ENCODE data around the gene HECW1. TPM values are rescaled to one million over a fixed set of nuclear protein-coding genes. Genes with fewer than 3 reads are reported as not detected.

HECW1 gene
- total and polyA plus RNA-seq, 5 donors from 2014 or later: 0.11 to 0.68 (median 0.34) TPM; not detected in 1

GRCh38 chr7:43175570-43176200 lies 63.2 kb downstream of the HECW1 start:
- no peak for ATAC-seq (ENCODE audit: low read depth in 2 of 2)
- H3K27me3 Mint-ChIP-seq: peaks cover 17% of the 10 kb centered on the region
- no peaks in the 10 kb centered on the region for H3K4me1 Mint-ChIP-seq
- H3K27me3 ChIP-seq (ENCODE audit: control insufficient read depth, insufficient read depth, low read length): no peaks in the 10 kb centered on the region
- H3K4me1 ChIP-seq (ENCODE audit: control insufficient read depth, insufficient read depth, low read length, poor library complexity, severe bottlenecking): no peaks in the 10 kb centered on the region
- DNase-seq: no peak
- peaks cover 0 to 2% (median 0%) of the 10 kb centered on the region in 7 donors for H3K9me3 Mint-ChIP-seq
- H3K27ac Mint-ChIP-seq: no peak overlapping the region
- no peak overlapping the region for H3K27ac ChIP-seq (ENCODE audit: insufficient read depth, low read length, poor library complexity, severe bottlenecking)
- H3K4me3 Mint-ChIP-seq: no peak overlapping the region
- no peak overlapping the region for H3K4me3 ChIP-seq (ENCODE audit: low read depth, low read length)
- no peaks in the 10 kb centered on the region for H3K9me3 ChIP-seq (ENCODE audit: control insufficient read depth in 2 of 2, low read length in 2 of 2)
- no peaks in the 10 kb centered on the region for H3K36me3 ChIP-seq (ENCODE audit: control insufficient read depth, insufficient read depth, low read length)
- no peaks in the 10 kb centered on the region for H3K36me3 Mint-ChIP-seq

DNA sequence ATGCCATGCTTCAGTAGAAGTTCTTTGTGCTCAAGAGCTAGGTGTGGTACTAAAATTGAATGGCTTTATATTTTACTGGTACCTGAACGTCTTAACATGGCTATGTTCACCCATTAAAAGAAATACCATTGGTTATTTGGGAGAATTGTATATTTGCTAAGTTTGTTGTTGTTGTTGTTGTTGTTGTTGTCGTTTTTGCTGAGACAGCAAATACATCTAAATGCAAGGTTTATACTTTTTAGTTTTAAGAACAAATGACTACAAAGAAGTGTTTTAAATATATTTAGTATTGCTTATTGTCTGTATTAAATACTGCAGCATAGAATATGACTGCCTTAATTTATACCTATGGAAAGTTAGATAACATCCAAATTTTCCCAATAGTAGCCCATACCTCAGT lies 66.9 kb downstream of the HECW1 start:
- no peaks in the 10 kb centered on the region for H3K9me3 ChIP-seq (ENCODE audit: control insufficient read depth in 2 of 2, low read length in 2 of 2)
- peaks cover 25% of the 10 kb centered on the region for H3K27me3 Mint-ChIP-seq
- no peak for DNase-seq
- no peak overlapping the region for H3K27ac ChIP-seq (ENCODE audit: insufficient read depth, low read length, poor library complexity, severe bottlenecking)
- no peaks in the 10 kb centered on the region for H3K27me3 ChIP-seq (ENCODE audit: control insufficient read depth, insufficient read depth, low read length)
- no peaks in the 10 kb centered on the region for H3K4me1 Mint-ChIP-seq
- H3K4me3 Mint-ChIP-seq: no peak overlapping the region
- H3K4me3 ChIP-seq (ENCODE audit: low read depth, low read length): no peak overlapping the region
- no peaks in the 10 kb centered on the region for H3K36me3 Mint-ChIP-seq
- H3K36me3 ChIP-seq (ENCODE audit: control insufficient read depth, insufficient read depth, low read length): no peaks in the 10 kb centered on the region
- peaks cover 0 to 5% (median 0%) of the 10 kb centered on the region in 7 donors for H3K9me3 Mint-ChIP-seq
- no peak for ATAC-seq (ENCODE audit: low read depth in 2 of 2)
- no peaks in the 10 kb centered on the region for H3K4me1 ChIP-seq (ENCODE audit: control insufficient read depth, insufficient read depth, low read length, poor library complexity, severe bottlenecking)
- H3K27ac Mint-ChIP-seq: no peak overlapping the region

DNA sequence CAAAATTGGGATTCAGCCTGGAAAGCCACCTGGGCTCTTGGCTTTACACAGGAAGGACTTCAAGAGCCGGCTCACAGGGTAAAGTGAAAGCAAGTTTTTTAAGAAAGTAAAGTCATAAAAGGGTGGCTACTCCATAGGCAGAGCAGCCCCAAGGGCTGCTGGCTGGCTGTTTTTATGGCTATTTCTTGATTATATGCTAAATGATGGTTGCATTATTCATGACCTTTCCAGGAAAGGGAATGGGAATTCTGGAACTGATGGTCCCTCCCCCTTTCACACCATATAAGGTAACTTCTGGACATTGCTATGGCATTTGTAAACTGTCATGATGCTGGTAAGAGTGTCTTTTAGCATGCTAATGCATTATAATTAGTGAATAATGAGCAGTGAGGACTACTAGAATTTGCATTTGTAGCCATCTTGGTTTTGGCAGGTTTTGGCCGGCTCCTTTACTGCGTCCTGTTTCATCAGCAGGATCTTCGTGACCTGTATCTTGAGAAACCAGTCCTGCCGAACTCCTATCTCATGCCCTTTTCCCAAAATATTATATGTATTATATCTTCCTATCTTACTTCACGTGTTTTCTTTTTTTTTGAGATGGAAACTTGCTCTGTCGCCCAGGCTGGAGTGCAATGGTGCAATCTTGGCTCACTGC lies 80.5 kb downstream of the HECW1 start:
- H3K9me3 Mint-ChIP-seq: peaks cover 0 to 3% (median 0%) of the 10 kb centered on the region in 7 donors
- no peak overlapping the region for H3K27ac ChIP-seq (ENCODE audit: insufficient read depth, low read length, poor library complexity, severe bottlenecking)
- no peak overlapping the region for H3K27ac Mint-ChIP-seq
- H3K36me3 Mint-ChIP-seq: no peaks in the 10 kb centered on the region
- H3K4me3 Mint-ChIP-seq: no peak overlapping the region
- peaks cover 5% of the 10 kb centered on the region for H3K27me3 ChIP-seq (ENCODE audit: control insufficient read depth, insufficient read depth, low read length)
- H3K36me3 ChIP-seq (ENCODE audit: control insufficient read depth, insufficient read depth, low read length): no peaks in the 10 kb centered on the region
- H3K27me3 Mint-ChIP-seq: peaks cover 29% of the 10 kb centered on the region
- H3K9me3 ChIP-seq (ENCODE audit: control insufficient read depth in 2 of 2, low read length in 2 of 2): no peaks in the 10 kb centered on the region
- DNase-seq: no peak
- H3K4me3 ChIP-seq (ENCODE audit: low read depth, low read length): no peak overlapping the region
- no peaks in the 10 kb centered on the region for H3K4me1 ChIP-seq (ENCODE audit: control insufficient read depth, insufficient read depth, low read length, poor library complexity, severe bottlenecking)
- no peak for ATAC-seq (ENCODE audit: low read depth in 2 of 2)
- no peaks in the 10 kb centered on the region for H3K4me1 Mint-ChIP-seq

GRCh38 chr7:43193893-43194292 lies 81.4 kb downstream of the HECW1 start:
- Mint-ChIP-seq H3K4me1 (no peaks in the 10 kb centered on the region), H3K27me3 (peaks cover 29% of the 10 kb centered on the region), H3K4me3 (no peak overlapping the region), H3K27ac (no peak overlapping the region), H3K36me3 (no peaks in the 10 kb centered on the region), H3K9me3 (no peaks in the 10 kb centered on the region)
- ATAC-seq (ENCODE audit: low read depth in 2 of 2) (no peak), DNase-seq (no peak)
- H3K4me3 ChIP-seq (ENCODE audit: low read depth, low read length): no peak overlapping the region
- H3K36me3 ChIP-seq (ENCODE audit: control insufficient read depth, insufficient read depth, low read length): no peaks in the 10 kb centered on the region
- no peak overlapping the region for H3K27ac ChIP-seq (ENCODE audit: insufficient read depth, low read length, poor library complexity, severe bottlenecking)
- H3K4me1 ChIP-seq (ENCODE audit: control insufficient read depth, insufficient read depth, low read length, poor library complexity, severe bottlenecking): no peaks in the 10 kb centered on the region
- H3K27me3 ChIP-seq (ENCODE audit: control insufficient read depth, insufficient read depth, low read length): peaks cover 5% of the 10 kb centered on the region
- no peaks in the 10 kb centered on the region for H3K9me3 ChIP-seq (ENCODE audit: control insufficient read depth in 2 of 2, low read length in 2 of 2)

DNA sequence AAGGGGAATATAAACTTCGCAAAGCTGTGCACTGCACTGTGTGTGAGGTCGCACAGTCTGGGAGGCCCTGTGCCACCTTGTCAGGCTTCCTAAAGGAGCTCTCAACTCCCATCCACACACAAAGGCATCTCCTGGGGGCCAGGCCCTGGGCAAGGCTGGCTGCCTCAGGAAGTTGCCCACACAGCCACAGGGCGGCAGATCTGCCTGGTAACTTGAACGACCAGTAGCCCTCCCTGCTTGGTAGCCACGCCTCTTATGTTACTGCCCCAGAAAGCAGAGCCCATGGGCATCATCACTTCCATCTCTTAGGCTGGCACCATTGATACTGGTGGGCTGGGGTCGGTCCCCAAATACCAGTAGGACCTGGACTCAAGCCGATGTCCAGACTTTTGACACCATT lies 82.8 kb downstream of the HECW1 start:
- H3K4me1 ChIP-seq (ENCODE audit: control insufficient read depth, insufficient read depth, low read length, poor library complexity, severe bottlenecking): no peaks in the 10 kb centered on the region
- Mint-ChIP-seq H3K4me1 (no peaks in the 10 kb centered on the region), H3K9me3 (no peaks in the 10 kb centered on the region), H3K27me3 (peaks cover 23% of the 10 kb centered on the region), H3K27ac (no peak overlapping the region), H3K4me3 (no peak overlapping the region), H3K36me3 (no peaks in the 10 kb centered on the region)
- DNase-seq: no peak
- H3K27me3 ChIP-seq (ENCODE audit: control insufficient read depth, insufficient read depth, low read length): peaks cover 5% of the 10 kb centered on the region
- H3K36me3 ChIP-seq (ENCODE audit: control insufficient read depth, insufficient read depth, low read length): no peaks in the 10 kb centered on the region
- no peaks in the 10 kb centered on the region for H3K9me3 ChIP-seq (ENCODE audit: control insufficient read depth in 2 of 2, low read length in 2 of 2)
- no peak overlapping the region for H3K4me3 ChIP-seq (ENCODE audit: low read depth, low read length)
- no peak for ATAC-seq (ENCODE audit: low read depth in 2 of 2)
- no peak overlapping the region for H3K27ac ChIP-seq (ENCODE audit: insufficient read depth, low read length, poor library complexity, severe bottlenecking)

DNA sequence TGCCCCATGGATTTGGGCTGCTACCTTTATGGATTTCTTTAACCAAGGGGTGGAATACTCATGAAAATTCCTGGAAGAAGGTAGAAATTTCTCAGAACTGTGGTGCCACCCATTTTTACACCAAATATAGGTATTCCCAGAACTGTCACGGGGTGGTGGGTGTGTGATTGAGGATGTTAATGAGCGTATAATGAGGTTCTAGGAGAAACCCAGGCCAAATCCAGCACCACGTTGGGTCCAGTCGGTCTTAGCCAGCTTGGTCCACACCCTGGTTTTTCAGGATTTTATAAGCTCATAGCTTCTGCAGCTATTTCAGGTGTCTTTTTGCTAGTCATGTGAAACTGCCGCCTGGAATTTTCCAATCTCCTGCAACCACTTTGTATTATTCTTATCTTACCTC lies 83.3 kb downstream of the HECW1 start:
- no peak overlapping the region for H3K4me3 ChIP-seq (ENCODE audit: low read depth, low read length)
- H3K27ac ChIP-seq (ENCODE audit: insufficient read depth, low read length, poor library complexity, severe bottlenecking): no peak overlapping the region
- no peaks in the 10 kb centered on the region for H3K4me1 Mint-ChIP-seq
- no peaks in the 10 kb centered on the region for H3K36me3 ChIP-seq (ENCODE audit: control insufficient read depth, insufficient read depth, low read length)
- H3K36me3 Mint-ChIP-seq: no peaks in the 10 kb centered on the region
- H3K27me3 ChIP-seq (ENCODE audit: control insufficient read depth, insufficient read depth, low read length): peaks cover 5% of the 10 kb centered on the region
- no peak overlapping the region for H3K4me3 Mint-ChIP-seq
- no peak for DNase-seq
- no peak overlapping the region for H3K27ac Mint-ChIP-seq
- H3K9me3 Mint-ChIP-seq: no peaks in the 10 kb centered on the region
- H3K9me3 ChIP-seq (ENCODE audit: control insufficient read depth in 2 of 2, low read length in 2 of 2): no peaks in the 10 kb centered on the region
- H3K27me3 Mint-ChIP-seq: peaks cover 21% of the 10 kb centered on the region
- no peaks in the 10 kb centered on the region for H3K4me1 ChIP-seq (ENCODE audit: control insufficient read depth, insufficient read depth, low read length, poor library complexity, severe bottlenecking)
- ATAC-seq (ENCODE audit: low read depth in 2 of 2): no peak

DNA sequence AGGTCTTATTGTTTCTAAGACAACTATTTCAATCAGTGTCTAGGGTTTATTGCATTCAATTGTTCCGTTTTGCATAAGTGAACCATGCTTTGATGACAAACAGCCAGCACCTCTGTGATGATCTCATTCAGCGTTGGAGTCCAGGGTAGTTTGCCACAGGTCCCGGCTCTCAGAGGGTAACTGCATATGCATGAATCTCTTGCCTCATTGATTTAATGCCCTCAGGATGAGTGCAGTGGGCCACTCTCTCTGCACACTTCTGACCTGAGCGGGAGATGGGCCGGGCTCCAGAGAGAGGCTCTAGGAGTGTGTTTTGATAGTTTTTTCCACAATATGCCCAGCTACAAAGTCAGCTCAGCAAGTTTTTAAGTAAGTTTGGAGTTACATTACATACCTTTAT lies 83.9 kb downstream of the HECW1 start:
- no peak overlapping the region for H3K27ac ChIP-seq (ENCODE audit: insufficient read depth, low read length, poor library complexity, severe bottlenecking)
- DNase-seq (no peak), ATAC-seq (ENCODE audit: low read depth in 2 of 2) (no peak)
- H3K36me3 ChIP-seq (ENCODE audit: control insufficient read depth, insufficient read depth, low read length): no peaks in the 10 kb centered on the region
- H3K27me3 ChIP-seq (ENCODE audit: control insufficient read depth, insufficient read depth, low read length): peaks cover under 1% of the 10 kb centered on the region
- Mint-ChIP-seq H3K4me1 (no peaks in the 10 kb centered on the region), H3K27me3 (peaks cover 21% of the 10 kb centered on the region), H3K4me3 (no peak overlapping the region), H3K9me3 (no peaks in the 10 kb centered on the region), H3K27ac (no peak overlapping the region), H3K36me3 (no peaks in the 10 kb centered on the region)
- H3K4me3 ChIP-seq (ENCODE audit: low read depth, low read length): no peak overlapping the region
- no peaks in the 10 kb centered on the region for H3K4me1 ChIP-seq (ENCODE audit: control insufficient read depth, insufficient read depth, low read length, poor library complexity, severe bottlenecking)
- no peaks in the 10 kb centered on the region for H3K9me3 ChIP-seq (ENCODE audit: control insufficient read depth in 2 of 2, low read length in 2 of 2)

GRCh38 chr7:43198016-43198415 lies 85.6 kb downstream of the HECW1 start:
- no peaks in the 10 kb centered on the region for H3K9me3 ChIP-seq (ENCODE audit: control insufficient read depth in 2 of 2, low read length in 2 of 2)
- Mint-ChIP-seq H3K27ac (no peak overlapping the region), H3K27me3 (peaks cover 16% of the 10 kb centered on the region), H3K4me3 (no peak overlapping the region), H3K9me3 (no peaks in the 10 kb centered on the region), H3K4me1 (no peaks in the 10 kb centered on the region), H3K36me3 (no peaks in the 10 kb centered on the region)
- H3K27me3 ChIP-seq (ENCODE audit: control insufficient read depth, insufficient read depth, low read length): no peaks in the 10 kb centered on the region
- H3K4me1 ChIP-seq (ENCODE audit: control insufficient read depth, insufficient read depth, low read length, poor library complexity, severe bottlenecking): no peaks in the 10 kb centered on the region
- no peaks in the 10 kb centered on the region for H3K36me3 ChIP-seq (ENCODE audit: control insufficient read depth, insufficient read depth, low read length)
- H3K27ac ChIP-seq (ENCODE audit: insufficient read depth, low read length, poor library complexity, severe bottlenecking): no peak overlapping the region
- no peak for DNase-seq
- H3K4me3 ChIP-seq (ENCODE audit: low read depth, low read length): no peak overlapping the region
- no peak for ATAC-seq (ENCODE audit: low read depth in 2 of 2)
